Transverse colon (tissue), 4 donors: ENCODE measurements around the gene ANOS1. TPM values are rescaled to one million over a fixed set of nuclear protein-coding genes. Genes with fewer than 3 reads are reported as not detected.

Experiments
- DNase-seq: peaks from one replicate; pipeline ENCODE4 v3.0.0-alpha.2; 2019
- H3K27ac ChIP-seq, 4 donors: fragments of 200-600 bp; sonication (generic); 2 replicates each; pipeline ENCODE4 v1.5.1; 2016 to 2018; ENCODE audit warnings: inconsistent platforms in 4 of 4
- H3K27me3 ChIP-seq: fragments of 200-600 bp; sonication (generic); 2 replicates; pipeline ENCODE4 v1.5.1; 2017; ENCODE audit warnings: inconsistent platforms
- H3K36me3 ChIP-seq, 4 donors: fragments of 200-600 bp; sonication (generic); 2 replicates each; pipeline ENCODE4 v1.5.1; 2017 to 2019; ENCODE audit warnings: inconsistent platforms in 4 of 4
- H3K4me1 ChIP-seq, 4 donors: fragments of 200-600 bp; sonication (generic); 2 replicates each; pipeline ENCODE4 v1.5.1; 2017 to 2020; ENCODE audit warnings: inconsistent platforms in 4 of 4
- H3K4me3 ChIP-seq, 4 donors: fragments of 200-600 bp; sonication (generic); 1 replicate in 1 of 4; 2 replicates in 3 of 4; pipeline versions ENCODE4 v1.5.1 to v1.6.1; 2017 to 2019; ENCODE audit warnings: inconsistent platforms in 4 of 4
- H3K9me3 ChIP-seq, 2 donors: fragments of 200-600 bp; sonication (generic); 2 replicates each; pipeline ENCODE4 v1.5.1; 2017 to 2019; ENCODE audit warnings: inconsistent platforms in 2 of 2
- CTCF ChIP-seq, 5 experiments: fragments of 200-600 bp in 3 of 5; fragments of 450-650 bp in 2 of 5; sonication (generic) in 3 of 5; IDR thresholded peaks; 1 replicate in 2 of 5; 2 replicates in 3 of 5; pipeline ENCODE4 v1.5.1; 2016 to 2017; ENCODE audit warnings: antibody characterized with exemption in 5 of 5, inconsistent platforms in 3 of 5, mild to moderate bottlenecking in 2 of 5, moderate library complexity in 1 of 5
- EP300 ChIP-seq: sonication (generic); formaldehyde crosslinking; IDR thresholded peaks from one replicate; pipeline ENCODE4 v1.6.1; 2017; ENCODE audit warnings: antibody characterized with exemption, low read depth
- POLR2A ChIP-seq: fragments of 450-650 bp; IDR thresholded peaks from one replicate; pipeline ENCODE4 v1.6.1; 2016; ENCODE audit warnings: antibody characterized with exemption, mild to moderate bottlenecking, moderate library complexity
- POLR2AphosphoS5 ChIP-seq, 3 donors: sonication (generic); formaldehyde crosslinking; IDR thresholded peaks; one replicate each; pipeline ENCODE4 v1.6.1; 2016; ENCODE audit warnings: antibody characterized with exemption in 3 of 3
- WGBS, 2 donors: methylation state at CpG; one replicate each; pipeline ENCODE4 v1.1.5; 2018; ENCODE audit warnings: low coverage in 1 of 2; 5-methylcytosine and 5-hydroxymethylcytosine counted together
- in situ Hi-C, 4 donors: fragments of 200-750 bp; cut with MboI; loops; one replicate each; pipeline versions ENCODE4 v1.15.0 to v1.15.1; 2017; ENCODE audit warnings: low sequenced_read_pairs in 3 of 4, low pct_ligation_motif_present in 1 of 4, low pct_unique_long_range_greater_than_20kb in 1 of 4
- intact Hi-C: fragments of 100-400 bp; cut with DNase I; formaldehyde crosslinking; loops from one replicate; pipeline ENCODE4 v1.15.1; 2023; ENCODE audit warnings: low total_unique reads
- total RNA-seq, 4 donors: library from RNA; depleted of rRNA; stranded (reverse); fragments of >200 nt; gene quantifications; one replicate each; pipeline ENCODE4 v1.1.0, GENCODE V29; 2016

ANOS1 gene
- total RNA-seq, 4 donors from 2014 or later: 0.14 to 0.16 TPM; not detected in 2

GRCh38 chrX:8743126-8743732 lies 11.3 kb upstream of the ANOS1 start:
- Histone ChIP-seq H3K9me3 (no peaks in the 10 kb centered on the region), H3K27ac (no peak overlapping the region), H3K27me3 (no peaks in the 10 kb centered on the region), H3K36me3 (no peaks in the 10 kb centered on the region), H3K4me1 (no peaks in the 10 kb centered on the region), H3K4me3 (no peak overlapping the region)
- 67% methylated on average over 11 of the region's 11 CpGs; no CpG with 5 or more reads in 1 of the 2 donors for WGBS, 2 donors
- TF ChIP-seq EP300 (no peak), CTCF (IDR thresholded peaks at IDR 0.05) (peak; percentile 38 to 69 (median 62))
- peak; percentile 67 for DNase-seq
- intact Hi-C loops (no loop called here), in situ Hi-C loops (loop anchor here in 3 of 4 donors (25.0 kb wide), 1 partner anchor 756 kb away; no protein-coding TSS in a partner anchor)

- H3K27me3 ChIP-seq: no peaks in the 10 kb centered on the region
- no peaks in the 10 kb centered on the region for H3K4me1 ChIP-seq
- WGBS, 2 donors: 40 to 86% methylated on average over 1 to 10 of the region's 10 CpGs
- no peak overlapping the region for H3K4me3 ChIP-seq
- no peaks in the 10 kb centered on the region for H3K36me3 ChIP-seq
- TF ChIP-seq EP300: no peak
- TF ChIP-seq POLR2A: no peak
- no peak for TF ChIP-seq POLR2AphosphoS5 (IDR thresholded peaks at IDR 0.05)
- TF ChIP-seq CTCF (IDR thresholded peaks at IDR 0.05): no peak
- intact Hi-C loops: no loop called here
- in situ Hi-C loops: loop anchor here in 3 of 4 donors (25.0 kb wide), 1 partner anchor 755 kb away; no protein-coding TSS in a partner anchor
- DNase-seq: no peak
- H3K9me3 ChIP-seq: no peaks in the 10 kb centered on the region
- no peak overlapping the region for H3K27ac ChIP-seq
These were observed 10.0 kb upstream of the ANOS1 start for GRCh38 chrX:8741981-8742380.

- TF ChIP-seq EP300 (no peak), CTCF (IDR thresholded peaks at IDR 0.05) (peak; percentile 37 to 52 (median 49))
- no peaks in the 10 kb centered on the region for H3K36me3 ChIP-seq
- H3K9me3 ChIP-seq: no peaks in the 10 kb centered on the region
- no peaks in the 10 kb centered on the region for H3K27me3 ChIP-seq
- intact Hi-C loops (loop anchor here (5.0 kb wide), 1 partner anchor 741 kb away; no protein-coding TSS in a partner anchor), in situ Hi-C loops (loop anchor here (10.0 to 25.0 kb wide), 2 partner anchors 744 to 751 kb away; no protein-coding TSS in a partner anchor)
- peak; percentile 22 for DNase-seq
- no peak overlapping the region for H3K4me3 ChIP-seq
- no peaks in the 10 kb centered on the region for H3K4me1 ChIP-seq
- WGBS, 2 donors: 2% methylated on average over 7 of the region's 7 CpGs; no CpG with 5 or more reads in 1 of the 2 donors
- H3K27ac ChIP-seq: no peak overlapping the region
These were observed 6.8 kb upstream of the ANOS1 start for GRCh38 chrX:8738588-8739189.

- H3K9me3 ChIP-seq: no peaks in the 10 kb centered on the region
- DNase-seq: no peak
- H3K27me3 ChIP-seq: peaks cover 3% of the 10 kb centered on the region
- H3K36me3 ChIP-seq: no peaks in the 10 kb centered on the region
- in situ Hi-C loops: loop anchor here (10.0 to 25.0 kb wide), 2 partner anchors 743 to 751 kb away; no protein-coding TSS in a partner anchor
- no peak overlapping the region for H3K4me3 ChIP-seq
- TF ChIP-seq POLR2AphosphoS5 (IDR thresholded peaks at IDR 0.05) (no peak), CTCF (IDR thresholded peaks at IDR 0.05) (no peak), EP300 (no peak), POLR2A (no peak)
- intact Hi-C loops: loop anchor here (5.0 kb wide), 1 partner anchor 741 kb away; no protein-coding TSS in a partner anchor
- WGBS, 2 donors: 82 to 100% methylated on average over 1 to 9 of the region's 9 CpGs
- H3K27ac ChIP-seq: no peak overlapping the region
- no peaks in the 10 kb centered on the region for H3K4me1 ChIP-seq
These were observed 5.9 kb upstream of the ANOS1 start for GRCh38 chrX:8737883-8738282.
